Measurements from ENCODE around the gene CCDC40.

CCDC40 gene

GRCh38 chr17:80065478-80066170 is 29.2 kb downstream of the CCDC40 start:
- Histone ChIP-seq H3K4me2 (ENCODE audit: low read length) (no peak overlapping the region), H2AFZ (no peak overlapping the region), H3K27ac (no peak overlapping the region), H3K9ac (no peak overlapping the region), H3K79me2 (no peaks in the 10 kb centered on the region), H3K27me3 (ENCODE audit: control insufficient read depth, insufficient read depth, low read length) (no peaks in the 10 kb centered on the region), H3K4me1 (peaks cover 6% of the 10 kb centered on the region), H3K9me3 (ENCODE audit: control insufficient read depth, low read length) (no peaks in the 10 kb centered on the region), H3K36me3 (ENCODE audit: control insufficient read depth, insufficient read depth, low read length) (no peaks in the 10 kb centered on the region), H3K4me3 (ENCODE audit: low read depth, low read length) (no peak overlapping the region)
- no peak for TF ChIP-seq CTCF (IDR thresholded peaks at IDR 0.05)

GRCh38 chr17:80067393-80067986 is 31.0 kb downstream of the CCDC40 start:
- Histone ChIP-seq H3K4me2 (ENCODE audit: low read length) (no peak overlapping the region), H3K79me2 (no peaks in the 10 kb centered on the region)
- TF ChIP-seq CTCF (IDR thresholded peaks at IDR 0.05), result no peak

GRCh38 chr17:80068301-80069222 is 32.1 kb downstream of the CCDC40 start:
- Histone ChIP-seq H3K4me1 (peaks cover 6% of the 10 kb centered on the region), H3K79me2 (no peaks in the 10 kb centered on the region), H2AFZ (peak overlapping the region; percentile 43), H3K4me2 (ENCODE audit: low read length) (no peak overlapping the region), H3K27ac (peak overlapping the region; percentile 8), H3K27me3 (ENCODE audit: control insufficient read depth, insufficient read depth, low read length) (no peaks in the 10 kb centered on the region), H3K9ac (no peak overlapping the region), H3K9me3 (ENCODE audit: control insufficient read depth, low read length) (no peaks in the 10 kb centered on the region), H3K4me3 (ENCODE audit: low read depth, low read length) (no peak overlapping the region), H3K36me3 (ENCODE audit: control insufficient read depth, insufficient read depth, low read length) (no peaks in the 10 kb centered on the region)
- no peak for TF ChIP-seq CTCF (IDR thresholded peaks at IDR 0.05)

More at GRCh38 chr17:80067393-80067986, 31.0 kb downstream of the CCDC40 start:
- H3K4me1 ChIP-seq, result peaks cover 6% of the 10 kb centered on the region
- H3K9ac ChIP-seq, result no peak overlapping the region
- H3K27ac ChIP-seq, result no peak overlapping the region
- no peaks in the 10 kb centered on the region for H3K9me3 ChIP-seq (ENCODE audit: control insufficient read depth, low read length)
- no peaks in the 10 kb centered on the region for H3K27me3 ChIP-seq (ENCODE audit: control insufficient read depth, insufficient read depth, low read length)
- no peak overlapping the region for H3K4me3 ChIP-seq (ENCODE audit: low read depth, low read length)
- H2AFZ ChIP-seq, result no peak overlapping the region
- no peaks in the 10 kb centered on the region for H3K36me3 ChIP-seq (ENCODE audit: control insufficient read depth, insufficient read depth, low read length)

- H3K9me3 ChIP-seq (ENCODE audit: control insufficient read depth, low read length), result no peaks in the 10 kb centered on the region
- H3K36me3 ChIP-seq (ENCODE audit: control insufficient read depth, insufficient read depth, low read length), result no peaks in the 10 kb centered on the region
- H3K79me2 ChIP-seq, result no peaks in the 10 kb centered on the region
- no peaks in the 10 kb centered on the region for H3K27me3 ChIP-seq (ENCODE audit: control insufficient read depth, insufficient read depth, low read length)
- H3K4me2 ChIP-seq (ENCODE audit: low read length), result peak overlapping the region; percentile 31
- H3K4me3 ChIP-seq (ENCODE audit: low read depth, low read length), result peak overlapping the region; percentile 22
- H2AFZ ChIP-seq, result no peak overlapping the region
- peak overlapping the region; percentile 62 for H3K27ac ChIP-seq
- no peak overlapping the region for H3K9ac ChIP-seq
- TF ChIP-seq CTCF (IDR thresholded peaks at IDR 0.05), result no peak
- peaks cover 6% of the 10 kb centered on the region for H3K4me1 ChIP-seq
These were observed 34.1 kb downstream of the CCDC40 start for GRCh38 chr17:80070375-80071115.
